Parathyroid adenoma (tissue), 2 donors: Measurements from ENCODE around the gene IKBIP.
"Not testable (repeated sequence)": the region's sequence is repeated elsewhere in the genome, so short reads cannot be mapped to it uniquely, and the experiment has no call there.

Experiments used
- H2AFZ ChIP-seq: fragments of 300-600 bp; sonication (generic); one replicate; pipeline ENCODE4 v1.7.0; 2017; ENCODE audit warnings: antibody characterized with exemption, mild to moderate bottlenecking
- H3K27ac ChIP-seq: fragments of 300-600 bp; sonication (generic); one replicate; pipeline ENCODE4 v1.7.0; 2017
- H3K27me3 ChIP-seq: fragments of 300-600 bp; sonication (generic); one replicate; pipeline ENCODE4 v1.7.0; 2017; ENCODE audit warnings: low read length; ENCODE audit not compliant: control insufficient read depth, insufficient read depth
- H3K36me3 ChIP-seq: fragments of 300-600 bp; sonication (generic); one replicate; pipeline ENCODE4 v1.7.0; 2017; ENCODE audit warnings: low read length; ENCODE audit not compliant: control insufficient read depth, insufficient read depth
- H3K4me1 ChIP-seq: fragments of 300-600 bp; sonication (generic); one replicate; pipeline ENCODE4 v1.7.0; 2017; ENCODE audit warnings: control low read depth
- H3K4me2 ChIP-seq: fragments of 300-600 bp; sonication (generic); one replicate; pipeline ENCODE4 v1.7.0; 2017; ENCODE audit warnings: low read length
- H3K4me3 ChIP-seq: fragments of 300-600 bp; sonication (generic); one replicate; pipeline ENCODE4 v1.7.0; 2017; ENCODE audit warnings: low read depth, low read length
- H3K79me2 ChIP-seq: fragments of 300-600 bp; sonication (generic); one replicate; pipeline ENCODE4 v1.7.0; 2017; ENCODE audit warnings: control low read depth
- H3K9ac ChIP-seq: fragments of 300-600 bp; sonication (generic); one replicate; pipeline ENCODE4 v1.7.0; 2017; ENCODE audit warnings: mild to moderate bottlenecking
- H3K9me3 ChIP-seq: fragments of 300-600 bp; sonication (generic); one replicate; pipeline ENCODE4 v1.7.0; 2017; ENCODE audit warnings: low read length; ENCODE audit not compliant: control insufficient read depth
- TF ChIP-seq, protein P1 (sequence below): fragments of 300-600 bp; sonication (generic); IDR thresholded peaks from one replicate; pipeline ENCODE4 v1.7.0; 2017; ENCODE audit warnings: antibody characterized with exemption, mild to moderate bottlenecking
- donor health status: primary hyperparathyroidism.

IKBIP gene

GRCh38 chr12:98612696-98613334 is 31.8 kb downstream of the IKBIP start:
- no peaks in the 10 kb centered on the region for H3K79me2 ChIP-seq
- no peak overlapping the region for H3K4me3 ChIP-seq
- TF ChIP-seq, protein P1, sequence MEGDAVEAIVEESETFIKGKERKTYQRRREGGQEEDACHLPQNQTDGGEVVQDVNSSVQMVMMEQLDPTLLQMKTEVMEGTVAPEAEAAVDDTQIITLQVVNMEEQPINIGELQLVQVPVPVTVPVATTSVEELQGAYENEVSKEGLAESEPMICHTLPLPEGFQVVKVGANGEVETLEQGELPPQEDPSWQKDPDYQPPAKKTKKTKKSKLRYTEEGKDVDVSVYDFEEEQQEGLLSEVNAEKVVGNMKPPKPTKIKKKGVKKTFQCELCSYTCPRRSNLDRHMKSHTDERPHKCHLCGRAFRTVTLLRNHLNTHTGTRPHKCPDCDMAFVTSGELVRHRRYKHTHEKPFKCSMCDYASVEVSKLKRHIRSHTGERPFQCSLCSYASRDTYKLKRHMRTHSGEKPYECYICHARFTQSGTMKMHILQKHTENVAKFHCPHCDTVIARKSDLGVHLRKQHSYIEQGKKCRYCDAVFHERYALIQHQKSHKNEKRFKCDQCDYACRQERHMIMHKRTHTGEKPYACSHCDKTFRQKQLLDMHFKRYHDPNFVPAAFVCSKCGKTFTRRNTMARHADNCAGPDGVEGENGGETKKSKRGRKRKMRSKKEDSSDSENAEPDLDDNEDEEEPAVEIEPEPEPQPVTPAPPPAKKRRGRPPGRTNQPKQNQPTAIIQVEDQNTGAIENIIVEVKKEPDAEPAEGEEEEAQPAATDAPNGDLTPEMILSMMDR = no peak
- H3K9ac ChIP-seq = no peak overlapping the region
- H3K9me3 ChIP-seq = no peaks in the 10 kb centered on the region
- no peak overlapping the region for H3K27ac ChIP-seq
- no peaks in the 10 kb centered on the region for H3K4me1 ChIP-seq
- H2AFZ ChIP-seq = no peak overlapping the region
- no peaks in the 10 kb centered on the region for H3K36me3 ChIP-seq
- H3K27me3 ChIP-seq = no peaks in the 10 kb centered on the region
- no peak overlapping the region for H3K4me2 ChIP-seq

GRCh38 chr12:98610596-98610995 is 34.0 kb downstream of the IKBIP start:
- Histone ChIP-seq H3K4me3 (no peak overlapping the region), H3K79me2 (no peaks in the 10 kb centered on the region), H3K4me2 (no peak overlapping the region), H3K4me1 (no peaks in the 10 kb centered on the region), H3K36me3 (no peaks in the 10 kb centered on the region), H3K9ac (no peak overlapping the region), H2AFZ (no peak overlapping the region), H3K27me3 (no peaks in the 10 kb centered on the region), H3K27ac (no peak overlapping the region), H3K9me3 (no peaks in the 10 kb centered on the region)
- TF ChIP-seq, protein P1 = no peak

- TF ChIP-seq, protein P1 = no peak
- Histone ChIP-seq H3K27ac (no peak overlapping the region), H3K4me2 (no peak overlapping the region), H3K9ac (no peak overlapping the region), H3K36me3 (no peaks in the 10 kb centered on the region), H3K79me2 (no peaks in the 10 kb centered on the region), H2AFZ (no peak overlapping the region), H3K4me3 (no peak overlapping the region), H3K9me3 (no peaks in the 10 kb centered on the region), H3K27me3 (no peaks in the 10 kb centered on the region), H3K4me1 (no peaks in the 10 kb centered on the region)
Measured at GRCh38 chr12:98606359-98606988, 38.1 kb downstream of the IKBIP start.

- Histone ChIP-seq H2AFZ (no peak overlapping the region), H3K36me3 (no peaks in the 10 kb centered on the region)
- TF ChIP-seq, protein P1 = no peak
Measured at GRCh38 chr12:98601924-98602323, 42.7 kb downstream of the IKBIP start.

DNA sequence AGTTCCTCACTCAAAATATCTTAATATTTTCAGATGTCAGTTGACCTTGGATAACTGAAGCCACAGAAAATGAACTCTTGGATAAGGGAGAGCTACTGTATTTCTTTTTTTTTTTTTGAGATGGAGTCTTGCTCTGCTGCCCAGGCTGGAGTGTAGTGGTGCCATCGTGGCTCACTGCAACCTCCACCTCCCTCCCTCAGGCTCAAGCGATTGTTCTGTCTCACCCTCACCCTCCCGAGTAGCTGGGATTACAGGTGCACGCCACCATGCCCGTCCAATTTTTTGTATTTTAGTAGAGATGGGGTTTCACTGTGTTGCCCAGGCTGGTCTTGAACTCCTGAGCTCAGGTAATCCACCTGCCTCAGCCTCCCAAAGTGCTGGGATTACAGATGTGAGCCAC is 47.3 kb downstream of the IKBIP start:
- H3K4me1 ChIP-seq = peaks cover 13% of the 10 kb centered on the region
- H3K79me2 ChIP-seq = peaks cover 28% of the 10 kb centered on the region
- not testable (repeated sequence) for H3K9me3 ChIP-seq, H3K4me3 ChIP-seq, H3K9ac ChIP-seq, H3K4me2 ChIP-seq, H3K27ac ChIP-seq, H3K36me3 ChIP-seq, H2AFZ ChIP-seq, H3K27me3 ChIP-seq

More at GRCh38 chr12:98601924-98602323, 42.7 kb downstream of the IKBIP start:
- Histone ChIP-seq H3K27me3 (no peaks in the 10 kb centered on the region), H3K4me2 (no peak overlapping the region), H3K79me2 (peaks cover 4% of the 10 kb centered on the region), H3K9ac (no peak overlapping the region), H3K4me1 (peaks cover 2% of the 10 kb centered on the region), H3K9me3 (no peaks in the 10 kb centered on the region), H3K4me3 (no peak overlapping the region), H3K27ac (no peak overlapping the region)
